A549 (cell line): ENCODE results near the gene KCNH6.

Experiments
- CBX8 ChIP-seq: fragments of 200-600 bp; sonication (generic); IDR thresholded peaks from 2 replicates; pipeline ENCODE4 v1.6.1; 2016
- CHD2 ChIP-seq: fragments of 150-350 bp; IDR thresholded peaks from 2 replicates; pipeline ENCODE4 v1.6.1; 2014; ENCODE audit warnings: low read length; ENCODE audit not compliant: partially characterized antibody
- CTCF ChIP-seq: fragments of >200 bp; sonication (Bioruptor Twin); formaldehyde crosslinking; IDR thresholded peaks from 3 replicates; pipeline ENCODE4 v1.5.1; 2016
- EP300 ChIP-seq, 2 experiments: fragments of >200 bp; sonication (Bioruptor Twin); formaldehyde crosslinking; IDR thresholded peaks; 2 replicates in 1 of 2; 3 replicates in 1 of 2; pipeline ENCODE4 v1.6.1; 2016 to 2017
- FOSL2 ChIP-seq, 2 experiments: fragments of 450-650 bp in 1 of 2; fragments of >200 bp in 1 of 2; sonication (Bioruptor Twin) in 1 of 2; formaldehyde crosslinking; IDR thresholded peaks; 2 replicates each; pipeline versions ENCODE4 v1.5.0 to v1.6.1; 2016 to 2020; ENCODE audit warnings: mild to moderate bottlenecking in 1 of 2, moderate library complexity in 1 of 2
- HDAC2 ChIP-seq: fragments of 200-600 bp; sonication (generic); IDR thresholded peaks from 2 replicates; pipeline ENCODE4 v1.6.1; 2016
- HMGXB4 ChIP-seq: fragments of 250-450 bp; sonication (Bioruptor Pico); IDR thresholded peaks from 2 replicates; pipeline ENCODE4 v1.5.0; 2021; ENCODE audit warnings: mild to moderate bottlenecking, moderate library complexity, borderline replicate concordance
- MYC ChIP-seq: IDR thresholded peaks from 2 replicates; pipeline ENCODE4 v1.6.1; 2012; ENCODE audit warnings: mild to moderate bottlenecking, inconsistent platforms, low read length, improper control_type of control experiment, borderline replicate concordance
- POLR2A ChIP-seq: IDR thresholded peaks from 2 replicates; pipeline ENCODE4 v1.6.1; 2012; ENCODE audit warnings: mild to moderate bottlenecking, low read length
- RAD21 ChIP-seq, 2 experiments: fragments of >200 bp in 1 of 2; sonication (Bioruptor Twin) in 1 of 2; formaldehyde crosslinking in 1 of 2; IDR thresholded peaks in 1 of 2; conservative IDR thresholded peaks in 1 of 2; 2 replicates in 1 of 2; 3 replicates in 1 of 2; pipeline ENCODE4 v1.6.1; 2012 to 2018; ENCODE audit warnings: inconsistent platforms in 1 of 2
- REST ChIP-seq: fragments of 200-600 bp; sonication (generic); IDR thresholded peaks from 2 replicates; pipeline ENCODE4 v1.6.1; 2016; ENCODE audit warnings: antibody characterized with exemption, mild to moderate bottlenecking, moderate library complexity
- RFX5 ChIP-seq: fragments of 450-650 bp; IDR thresholded peaks from 2 replicates; pipeline ENCODE4 v1.7.1; 2014; ENCODE audit warnings: antibody characterized with exemption, mild to moderate bottlenecking, moderate library complexity
- ZSCAN20 ChIP-seq: fragments of 250-450 bp; sonication (Bioruptor Pico); IDR thresholded peaks from 2 replicates; pipeline ENCODE4 v1.8.0; 2022; ENCODE audit warnings: mild to moderate bottlenecking, moderate library complexity

GRCh38 chr17:63579633-63580032 is 56.5 kb downstream of the KCNH6 start:
- TF ChIP-seq ZSCAN20 (no peak), CTCF (no peak), RFX5 (no peak), EP300 (IDR thresholded peaks at IDR 0.05) (no peak), CHD2 (no peak), REST (no peak), RAD21 (conservative IDR thresholded peaks at IDR 0.05 in 1 of 2, IDR thresholded peaks at IDR 0.05 in 1 of 2) (no peak), HDAC2 (no peak), FOSL2 (IDR thresholded peaks at IDR 0.05) (no peak), FOSL2 (CRISPR knock-in tag; IDR thresholded peaks at IDR 0.05) (no peak), POLR2A (no peak), CBX8 (no peak), HMGXB4 (CRISPR knock-in tag) (no peak), MYC (no peak)
